Measurements from ENCODE around the gene EIF4B. TPM values are rescaled to one million over a fixed set of nuclear protein-coding genes. Genes with fewer than 3 reads are reported as not detected.

EIF4B gene
- total and polyA plus RNA-seq, 9 of the 15 experiments (the other 6 are each of a cell fraction or from before 2014, with no cell fraction given), result 138 to 669 (median 552) TPM

DNA sequence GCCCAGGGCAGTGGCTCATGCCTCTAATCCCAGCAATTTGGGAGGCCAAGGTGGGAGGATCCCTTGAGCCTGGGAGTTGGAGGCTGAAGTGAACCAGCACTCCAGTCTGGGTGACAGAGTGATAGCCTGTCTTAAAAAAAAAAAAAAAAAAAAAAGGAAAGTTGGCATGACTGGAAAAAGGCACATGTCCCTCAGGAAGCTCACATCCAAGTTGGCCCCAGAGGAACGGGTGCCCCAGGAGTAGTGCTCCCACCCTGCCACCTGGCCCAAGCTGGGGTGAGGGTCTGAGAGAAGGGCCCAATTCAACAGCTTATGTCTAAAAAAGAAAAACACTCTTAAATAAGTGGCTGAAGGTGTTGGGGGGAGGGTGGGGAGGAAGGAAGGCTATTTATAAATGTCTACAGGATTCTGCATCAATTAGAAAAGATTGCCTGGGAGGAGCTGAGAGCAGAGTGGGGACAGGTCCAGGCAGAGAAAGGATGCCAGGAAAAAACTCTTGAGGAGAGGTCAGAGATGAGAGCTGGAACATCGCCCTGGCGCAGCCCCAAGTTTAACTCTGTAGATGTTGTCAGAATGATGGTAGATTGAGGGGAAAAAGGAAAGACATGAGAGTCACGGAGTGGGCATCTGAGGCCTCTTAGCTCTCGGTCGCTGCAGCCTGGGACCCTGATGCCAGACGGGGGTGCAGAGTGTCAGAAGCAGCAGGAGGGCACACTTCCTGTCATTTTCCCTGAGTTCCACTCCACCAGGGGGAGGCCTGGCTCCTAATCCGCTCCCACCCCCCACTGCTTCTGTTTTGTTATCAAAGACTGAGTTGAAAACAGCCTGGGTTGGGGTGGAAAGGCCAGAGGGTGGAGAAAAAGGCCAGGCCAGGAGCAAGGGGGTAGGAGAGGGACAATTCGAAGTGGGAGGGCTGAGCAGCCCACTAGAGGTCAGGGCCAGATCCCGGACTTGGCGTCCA, 65.6 kb downstream of the EIF4B start (continued):
- TF ChIP-seq ZBTB7A (IDR thresholded peaks at IDR 0.05; ENCODE audit: borderline replicate concordance, control insufficient read depth, low read depth, low read length), result peak; percentile 54; the same call in 1 of the 2 replicates

DNA sequence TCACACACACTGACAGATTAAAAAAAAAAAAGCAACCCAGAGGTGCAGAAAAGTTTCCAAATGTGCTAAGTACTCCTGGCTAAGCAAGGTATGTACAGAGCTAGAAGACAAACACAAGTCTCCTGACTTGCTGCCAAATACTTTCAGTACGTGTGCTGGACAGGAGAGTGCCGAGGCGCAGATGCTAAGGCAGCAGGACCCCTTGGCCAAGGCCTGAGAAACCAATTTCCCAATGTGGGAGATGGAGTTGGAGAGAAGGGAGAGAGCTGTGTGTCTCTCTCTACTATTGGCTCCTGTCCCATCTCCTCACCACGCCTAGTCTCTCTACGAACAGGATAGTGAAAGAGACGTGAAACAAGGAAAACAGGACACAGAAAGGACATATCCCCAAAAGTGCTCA, 67.6 kb downstream of the EIF4B start:
- DNase-seq (ENCODE audit: extremely low read depth in 1 of 4, low spot score in 3 of 4) (no peak), FAIRE-seq (no peak)
- TF ChIP-seq MCM2 (IDR thresholded peaks at IDR 0.05; ENCODE audit: low read depth) (no peak), HDGF (IDR thresholded peaks at IDR 0.05) (no peak), NR1H2 (CRISPR knock-in tag; IDR thresholded peaks at IDR 0.05) (no peak), FOS (IDR thresholded peaks at IDR 0.05; ENCODE audit: extremely low read depth, insufficient read length) (no peak), ZNF354B (CRISPR knock-in tag; IDR thresholded peaks at IDR 0.05) (no peak), TRIM25 (IDR thresholded peaks at IDR 0.05; ENCODE audit: borderline replicate concordance) (no peak), MEF2A (IDR thresholded peaks at IDR 0.05; ENCODE audit: control insufficient read depth, low read depth, low read length) (no peak), ZNF311 (CRISPR knock-in tag; IDR thresholded peaks at IDR 0.05) (no peak)
- TF ChIP-seq, protein P1, sequence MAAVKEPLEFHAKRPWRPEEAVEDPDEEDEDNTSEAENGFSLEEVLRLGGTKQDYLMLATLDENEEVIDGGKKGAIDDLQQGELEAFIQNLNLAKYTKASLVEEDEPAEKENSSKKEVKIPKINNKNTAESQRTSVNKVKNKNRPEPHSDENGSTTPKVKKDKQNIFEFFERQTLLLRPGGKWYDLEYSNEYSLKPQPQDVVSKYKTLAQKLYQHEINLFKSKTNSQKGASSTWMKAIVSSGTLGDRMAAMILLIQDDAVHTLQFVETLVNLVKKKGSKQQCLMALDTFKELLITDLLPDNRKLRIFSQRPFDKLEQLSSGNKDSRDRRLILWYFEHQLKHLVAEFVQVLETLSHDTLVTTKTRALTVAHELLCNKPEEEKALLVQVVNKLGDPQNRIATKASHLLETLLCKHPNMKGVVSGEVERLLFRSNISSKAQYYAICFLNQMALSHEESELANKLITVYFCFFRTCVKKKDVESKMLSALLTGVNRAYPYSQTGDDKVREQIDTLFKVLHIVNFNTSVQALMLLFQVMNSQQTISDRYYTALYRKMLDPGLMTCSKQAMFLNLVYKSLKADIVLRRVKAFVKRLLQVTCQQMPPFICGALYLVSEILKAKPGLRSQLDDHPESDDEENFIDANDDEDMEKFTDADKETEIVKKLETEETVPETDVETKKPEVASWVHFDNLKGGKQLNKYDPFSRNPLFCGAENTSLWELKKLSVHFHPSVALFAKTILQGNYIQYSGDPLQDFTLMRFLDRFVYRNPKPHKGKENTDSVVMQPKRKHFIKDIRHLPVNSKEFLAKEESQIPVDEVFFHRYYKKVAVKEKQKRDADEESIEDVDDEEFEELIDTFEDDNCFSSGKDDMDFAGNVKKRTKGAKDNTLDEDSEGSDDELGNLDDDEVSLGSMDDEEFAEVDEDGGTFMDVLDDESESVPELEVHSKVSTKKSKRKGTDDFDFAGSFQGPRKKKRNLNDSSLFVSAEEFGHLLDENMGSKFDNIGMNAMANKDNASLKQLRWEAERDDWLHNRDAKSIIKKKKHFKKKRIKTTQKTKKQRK (IDR thresholded peaks at IDR 0.05; ENCODE audit: borderline replicate concordance, low read depth, low read length), result no peak
- TF ChIP-seq, protein P2, sequence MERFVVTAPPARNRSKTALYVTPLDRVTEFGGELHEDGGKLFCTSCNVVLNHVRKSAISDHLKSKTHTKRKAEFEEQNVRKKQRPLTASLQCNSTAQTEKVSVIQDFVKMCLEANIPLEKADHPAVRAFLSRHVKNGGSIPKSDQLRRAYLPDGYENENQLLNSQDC (CRISPR knock-in tag; IDR thresholded peaks at IDR 0.05), result no peak
- TF ChIP-seq, protein P3, sequence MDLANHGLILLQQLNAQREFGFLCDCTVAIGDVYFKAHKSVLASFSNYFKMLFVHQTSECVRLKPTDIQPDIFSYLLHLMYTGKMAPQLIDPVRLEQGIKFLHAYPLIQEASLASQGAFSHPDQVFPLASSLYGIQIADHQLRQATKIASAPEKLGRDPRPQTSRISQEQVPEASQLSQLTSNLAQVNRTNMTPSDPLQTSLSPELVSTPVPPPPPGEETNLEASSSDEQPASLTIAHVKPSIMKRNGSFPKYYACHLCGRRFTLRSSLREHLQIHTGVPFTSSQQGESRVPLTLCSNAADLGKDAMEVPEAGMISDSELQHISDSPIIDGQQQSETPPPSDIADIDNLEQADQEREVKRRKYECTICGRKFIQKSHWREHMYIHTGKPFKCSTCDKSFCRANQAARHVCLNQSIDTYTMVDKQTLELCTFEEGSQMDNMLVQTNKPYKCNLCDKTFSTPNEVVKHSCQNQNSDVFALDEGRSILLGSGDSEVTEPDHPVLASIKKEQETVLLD (IDR thresholded peaks at IDR 0.05), result no peak

More for the DNA sequence above, 67.6 kb downstream of the EIF4B start:
- in situ Hi-C loops (cut with MboI), result no loop called here
- Histone ChIP-seq H3K27ac (ENCODE audit: extremely low read depth, low read depth, low read length) (no peak overlapping the region), H3K9me3 (replicated peaks; ENCODE audit: control insufficient read depth, insufficient read depth, low read depth, low read length) (no peaks in the 10 kb centered on the region), H3K4me2 (ENCODE audit: insufficient read depth, low read length) (no peak overlapping the region), H2AFZ (ENCODE audit: low read depth, low read length) (no peak overlapping the region), H3K79me2 (ENCODE audit: control insufficient read depth, insufficient read depth, low read length) (peaks cover 8% of the 10 kb centered on the region; the same call in 2 of the 3 replicates), H3K27me3 (ENCODE audit: control insufficient read depth in 2 of 2, insufficient read depth in 2 of 2, low read length in 2 of 2) (no peaks in the 10 kb centered on the region), H3K9me1 (ENCODE audit: control insufficient read depth, insufficient read depth, low read length) (no peaks in the 10 kb centered on the region), H3K36me3 (ENCODE audit: control insufficient read depth, insufficient read depth, low read length) (peaks cover 14% of the 10 kb centered on the region; the same call in 2 of the 3 replicates), H4K20me1 (replicated peaks; ENCODE audit: control insufficient read depth, insufficient read depth, low read length) (no peaks in the 10 kb centered on the region), H3K4me3 (no peak overlapping the region), H3K9ac (ENCODE audit: insufficient read depth in 1 of 2, low read depth in 2 of 2, low read length in 2 of 2) (no peak overlapping the region), H3K4me1 (replicated peaks in 1 of 2; ENCODE audit: control insufficient read depth in 2 of 2, insufficient read depth in 2 of 2, low read length in 2 of 2) (peaks cover 22 to 31% of the 10 kb centered on the region in 2 experiments)
- ATAC-seq, result no peak
- WGBS (ENCODE audit: insufficient coverage, low coverage, missing lambda C conversion rate), result 86% methylated on average over 6 of the region's 6 CpGs
- no TSS peak for BruUV-seq (replicated peaks)
- ChIA-PET CTCF (ENCODE audit: low intra/inter-chr PET ratio) (interaction anchor here (0.7 kb wide), 1 partner anchor 179 kb away, joined by 4 read pairs; no protein-coding TSS in a partner anchor), POLR2A (interaction anchor here (0.7 kb wide), 1 partner anchor 20 kb away, joined by 3 read pairs; no protein-coding TSS in a partner anchor)
- intact Hi-C loops (cut with micrococcal nuclease), result no loop called here
